Activated CD4-positive, alpha-beta T cell treated with anti-CD3 and anti-CD28 coated beads for 24 hours (primary cell): Measurements from ENCODE around the gene CLSTN2.

Experiments
- DNase-seq, 2 donors: peaks; one replicate each; pipeline ENCODE4 v3.0.0-alpha.2; 2020; ENCODE audit warnings: low read depth in 2 of 2

The CLSTN2 gene

DNA sequence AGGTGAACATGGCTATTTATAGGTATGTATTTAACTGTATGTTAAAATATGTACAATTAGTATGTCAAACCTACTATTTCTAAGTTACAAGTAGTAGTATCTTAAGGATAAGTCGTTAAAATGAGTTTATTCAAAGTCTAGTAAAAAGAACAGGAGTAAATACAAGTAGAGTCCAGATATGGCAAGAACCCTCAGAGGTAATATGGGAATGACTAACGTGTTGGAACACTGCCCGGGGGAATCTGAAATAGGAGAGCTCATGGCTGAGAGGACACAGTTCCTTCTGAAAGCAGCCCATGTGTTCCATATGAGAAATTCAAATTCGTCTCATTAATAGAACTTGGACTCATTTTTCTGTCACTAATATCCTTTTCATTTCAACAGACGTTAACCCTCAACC lies 158.8 kb downstream of the CLSTN2 start:
- DNase-seq = no peak

DNA sequence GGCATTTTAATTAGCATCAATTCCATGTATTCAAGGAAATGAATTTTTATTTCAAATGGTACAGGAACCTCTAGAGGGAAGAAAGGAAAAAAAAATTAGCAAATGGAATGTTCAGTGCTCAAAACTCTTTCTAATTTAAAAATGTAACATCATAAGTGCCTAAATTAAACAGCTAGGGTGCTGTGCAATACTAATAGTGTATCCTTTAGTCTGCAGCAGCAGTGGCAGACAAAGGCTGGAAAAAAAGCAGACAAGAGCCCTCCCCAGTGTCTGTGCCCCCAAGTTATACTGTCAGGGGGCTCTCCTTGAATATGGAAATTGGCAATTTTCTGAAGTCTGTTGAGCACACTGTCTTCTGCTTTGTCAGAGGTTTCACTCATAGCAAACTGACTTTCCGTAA lies 159.5 kb downstream of the CLSTN2 start:
- DNase-seq = no peak

DNA sequence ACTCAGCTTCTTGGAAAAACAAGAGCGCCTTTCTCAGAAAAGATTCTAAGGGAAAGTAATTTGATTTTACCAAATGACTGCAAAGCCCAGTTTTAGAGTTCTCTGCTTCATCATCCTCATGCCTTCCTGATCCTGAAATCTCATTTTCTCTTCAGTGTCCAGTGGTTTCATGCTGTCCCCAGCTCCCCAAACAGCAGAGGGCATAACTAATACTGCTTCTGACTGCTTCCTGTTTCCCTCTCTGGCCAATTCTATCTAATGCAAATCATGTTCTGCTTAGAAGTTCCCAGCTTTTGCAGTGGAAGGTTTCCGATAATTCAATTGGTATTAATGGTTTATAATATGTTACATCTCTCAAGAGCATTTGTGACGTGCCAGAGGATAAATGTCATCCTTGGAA lies 161.1 kb downstream of the CLSTN2 start:
- DNase-seq = no peak

DNA sequence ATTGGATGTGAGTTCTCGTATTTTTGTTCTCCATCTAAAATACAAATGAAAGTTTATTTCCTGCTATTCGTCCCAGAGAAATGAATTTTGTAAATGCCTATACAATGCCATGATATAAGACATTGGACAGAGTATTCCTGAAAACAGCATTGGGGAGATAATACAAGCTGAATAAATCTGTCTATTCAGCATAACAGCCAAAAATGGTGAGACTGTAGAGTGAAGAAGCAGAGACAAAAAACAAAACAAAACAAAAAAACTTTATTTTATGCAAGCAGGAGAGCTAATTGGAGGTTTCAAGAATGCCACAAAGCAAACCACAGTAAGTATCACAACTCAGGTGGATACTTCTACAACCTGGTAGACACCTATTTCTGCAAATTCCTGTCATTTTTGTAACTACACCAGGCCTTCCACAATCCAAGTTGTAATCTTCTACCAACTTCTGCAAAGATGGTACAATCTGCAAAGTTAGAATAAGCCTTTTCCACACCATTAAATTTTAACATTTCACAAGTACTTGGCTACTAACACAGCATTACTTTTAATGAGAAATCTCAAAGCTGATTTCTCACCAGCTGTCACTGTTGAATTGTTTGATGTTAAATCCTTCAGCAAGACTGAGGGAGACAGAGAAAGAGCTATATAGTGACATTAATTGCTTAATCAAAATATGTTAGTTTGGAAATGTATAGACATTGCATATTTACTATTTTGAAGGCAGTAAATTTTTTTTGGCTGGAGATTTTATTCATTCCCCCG lies 163.1 kb downstream of the CLSTN2 start:
- no peak for DNase-seq

DNA sequence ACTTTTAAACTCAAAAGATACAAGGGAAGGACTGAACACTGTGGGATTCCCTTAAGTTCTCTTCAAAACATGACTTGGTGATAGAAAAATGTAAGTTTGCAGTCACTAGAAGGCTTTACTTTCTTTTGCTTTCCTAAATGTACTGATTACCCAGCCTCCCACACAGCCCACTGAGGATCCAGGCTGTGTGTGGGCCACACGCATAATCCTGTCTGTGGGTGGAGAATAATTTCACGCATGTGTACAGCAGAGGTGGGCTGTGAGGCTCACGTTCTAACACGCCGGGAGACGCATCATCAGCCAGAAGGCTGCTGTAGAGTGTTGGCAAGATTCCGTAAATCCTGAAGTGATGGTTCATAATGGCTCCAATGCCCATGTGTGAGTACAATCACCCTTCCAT lies 165.5 kb downstream of the CLSTN2 start:
- no peak for DNase-seq

DNA sequence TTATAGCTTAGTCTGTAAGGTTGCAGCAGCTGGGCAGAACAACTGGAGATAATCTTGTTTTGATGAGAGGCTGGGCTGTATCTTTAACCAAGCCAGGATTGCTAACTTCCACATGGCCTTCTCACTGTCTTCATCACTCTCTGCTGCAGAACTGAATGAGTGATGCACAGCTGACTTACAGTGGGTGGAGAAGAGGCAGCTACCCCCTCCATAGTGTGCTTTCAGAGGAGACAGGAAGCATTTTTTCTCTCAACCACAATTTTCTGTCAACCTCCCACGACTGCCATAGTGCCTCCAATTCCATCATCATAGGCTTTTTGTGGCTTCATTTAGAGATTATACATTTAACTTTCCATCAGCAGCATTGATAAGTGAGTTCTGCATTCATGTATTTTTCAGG lies 168.2 kb downstream of the CLSTN2 start:
- DNase-seq = no peak

DNA sequence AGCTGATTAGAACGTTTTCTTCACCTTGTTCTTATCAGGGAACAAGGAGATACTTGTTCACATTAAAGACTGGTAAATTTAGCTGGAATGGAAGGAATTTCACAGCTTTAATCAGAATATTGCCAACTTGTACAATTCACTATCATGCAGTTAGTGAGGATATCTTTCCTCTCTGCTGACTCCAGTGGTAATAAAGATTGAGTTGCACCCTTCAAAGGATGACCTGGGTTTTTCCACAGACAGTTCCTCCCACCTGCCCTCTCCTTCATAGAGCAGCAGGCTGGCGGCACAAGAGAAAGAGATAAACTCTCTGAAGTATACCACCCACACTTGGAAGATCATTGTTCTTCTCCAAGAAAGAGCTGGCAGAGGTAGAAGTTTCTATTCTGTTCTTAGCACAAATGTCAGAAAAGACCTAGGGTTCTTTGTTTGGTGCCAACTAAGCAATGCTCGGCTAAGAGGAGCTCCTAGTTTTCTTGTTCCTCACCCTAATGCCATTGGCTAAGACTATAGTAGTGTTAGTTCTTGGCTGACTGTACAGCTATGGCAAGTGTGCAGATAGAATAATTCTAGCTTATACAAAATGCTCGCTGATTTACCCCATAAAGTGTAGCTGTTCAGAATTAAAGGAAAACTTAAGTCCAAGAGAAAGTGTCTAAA lies 169.1 kb downstream of the CLSTN2 start:
- DNase-seq = no peak

DNA sequence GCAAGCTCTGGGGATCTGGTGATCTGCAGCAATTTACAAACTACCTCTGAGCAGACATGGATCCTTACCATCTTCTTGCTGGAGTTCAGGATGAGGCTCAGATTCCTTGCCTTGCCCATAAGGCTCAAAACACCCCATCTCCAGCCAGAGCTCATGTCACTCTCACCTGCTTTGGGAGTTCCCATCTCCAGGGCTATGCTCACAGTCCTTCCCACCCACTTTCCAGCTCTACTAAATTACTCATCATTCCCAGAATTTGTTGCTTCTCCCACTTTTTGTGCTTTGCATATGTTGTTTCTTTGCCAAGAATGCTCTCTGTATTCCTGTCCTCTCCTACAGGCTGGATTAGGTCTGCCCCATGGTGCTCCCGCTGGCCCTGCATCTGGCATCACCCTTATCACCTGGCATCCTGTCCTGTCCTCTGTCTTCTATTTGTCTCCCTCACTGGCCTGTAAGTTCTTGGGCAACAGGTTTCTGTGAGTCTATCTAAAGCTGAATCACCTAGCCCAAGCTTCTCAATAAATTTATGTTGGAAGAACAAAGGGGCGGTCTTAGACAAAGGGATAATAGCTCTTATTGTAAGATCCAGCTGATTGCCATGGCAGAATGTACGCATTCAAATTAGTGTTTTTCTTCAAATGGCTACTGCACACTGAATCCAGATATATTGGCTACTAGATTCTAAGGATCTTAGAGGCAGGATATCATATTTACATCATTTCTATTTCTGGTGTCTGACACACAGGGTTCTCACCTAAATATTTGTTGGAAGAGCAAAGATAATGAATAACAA lies 179.2 kb downstream of the CLSTN2 start:
- no peak for DNase-seq

DNA sequence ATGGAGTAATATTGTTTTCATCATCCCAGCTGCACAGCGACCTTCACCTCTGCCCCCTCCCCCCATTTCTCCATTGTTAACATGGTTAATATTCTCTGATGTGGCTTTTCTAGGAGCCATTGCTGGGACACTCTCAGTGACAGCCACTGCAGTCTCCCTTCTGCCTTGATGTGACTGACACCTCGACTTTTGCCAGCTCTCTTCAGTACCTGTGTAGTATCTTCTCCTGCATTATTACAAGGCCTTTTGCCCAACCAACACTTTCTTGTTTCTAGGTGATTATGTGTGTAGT lies 179.8 kb downstream of the CLSTN2 start:
- DNase-seq = no peak

DNA sequence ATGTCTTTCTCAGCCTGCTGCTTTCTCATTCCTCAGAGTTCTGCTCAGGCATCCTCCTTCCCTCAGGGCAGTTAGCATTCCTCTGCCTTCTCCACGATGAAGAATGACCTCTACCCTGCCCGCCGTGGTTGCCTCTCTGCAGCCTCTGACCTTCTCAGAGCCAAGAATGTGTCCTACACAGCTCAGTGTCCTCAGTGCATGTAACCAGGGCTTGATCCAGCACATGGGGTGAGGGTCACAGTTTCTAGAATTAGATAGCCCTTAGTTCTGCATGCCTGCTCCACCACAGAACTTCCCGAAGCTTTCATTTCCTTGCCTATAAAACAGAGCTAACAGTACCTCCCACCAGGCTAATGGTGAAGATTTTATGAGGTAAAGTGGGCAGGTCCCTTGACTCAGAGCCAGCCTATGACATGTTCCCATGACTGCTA lies 182.1 kb downstream of the CLSTN2 start:
- no peak for DNase-seq

DNA sequence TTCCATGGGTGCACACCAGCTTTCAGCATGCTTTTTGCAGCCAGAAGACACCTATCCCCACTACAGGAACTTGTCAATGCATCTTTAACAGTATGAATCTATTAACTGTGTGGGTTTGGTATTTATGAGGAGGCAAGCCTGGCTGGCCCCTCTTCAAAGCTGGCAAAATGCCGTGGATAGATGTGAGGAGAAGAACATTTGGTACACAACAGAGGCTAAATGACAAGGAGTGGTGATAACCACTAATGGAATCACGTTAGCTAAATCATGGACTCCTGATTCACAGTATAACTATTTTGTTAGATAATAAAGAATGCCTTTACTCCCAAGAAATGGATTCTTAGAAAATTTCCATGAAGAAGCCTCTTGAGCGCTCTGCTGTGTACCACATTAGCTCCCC lies 187.2 kb downstream of the CLSTN2 start:
- no peak for DNase-seq

DNA sequence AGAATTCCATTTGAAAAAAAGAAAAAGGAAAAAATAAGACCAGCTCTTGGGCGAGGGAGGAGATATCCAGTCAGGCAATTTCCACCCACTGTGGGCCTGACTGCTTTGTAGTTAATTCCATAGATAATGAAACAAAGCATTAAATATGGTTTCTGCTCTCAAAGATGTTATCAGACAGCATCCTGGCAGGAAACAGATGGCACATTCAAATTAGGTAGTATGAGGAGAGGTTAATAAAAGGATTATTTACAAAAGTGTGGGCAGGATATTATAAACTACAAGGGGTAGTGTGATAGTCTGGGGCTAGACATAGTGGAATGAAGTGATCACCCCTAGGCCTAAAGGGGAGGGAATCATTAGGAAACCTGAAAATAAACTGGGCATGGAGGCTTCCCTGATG lies 193.2 kb downstream of the CLSTN2 start:
- no peak for DNase-seq

DNA sequence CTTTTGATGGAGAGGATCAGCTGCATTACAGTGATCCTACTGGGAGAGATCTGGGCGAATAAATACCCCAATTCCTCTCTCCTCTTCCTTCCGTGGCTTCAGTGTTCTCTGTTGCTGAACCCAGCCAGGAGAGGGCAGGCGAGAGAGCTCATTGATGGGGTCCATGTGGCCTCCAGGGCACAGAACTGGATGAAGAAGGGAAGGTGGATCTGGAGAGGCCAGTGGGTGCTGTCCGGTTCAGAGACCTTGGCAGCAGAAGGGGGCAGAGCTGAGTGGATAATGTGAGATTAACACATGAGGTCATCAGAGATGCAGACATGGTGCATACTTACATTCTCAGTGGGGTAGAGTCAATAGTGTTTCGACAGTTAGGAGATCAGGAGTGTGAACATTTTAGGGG lies 193.6 kb downstream of the CLSTN2 start:
- DNase-seq = no peak

DNA sequence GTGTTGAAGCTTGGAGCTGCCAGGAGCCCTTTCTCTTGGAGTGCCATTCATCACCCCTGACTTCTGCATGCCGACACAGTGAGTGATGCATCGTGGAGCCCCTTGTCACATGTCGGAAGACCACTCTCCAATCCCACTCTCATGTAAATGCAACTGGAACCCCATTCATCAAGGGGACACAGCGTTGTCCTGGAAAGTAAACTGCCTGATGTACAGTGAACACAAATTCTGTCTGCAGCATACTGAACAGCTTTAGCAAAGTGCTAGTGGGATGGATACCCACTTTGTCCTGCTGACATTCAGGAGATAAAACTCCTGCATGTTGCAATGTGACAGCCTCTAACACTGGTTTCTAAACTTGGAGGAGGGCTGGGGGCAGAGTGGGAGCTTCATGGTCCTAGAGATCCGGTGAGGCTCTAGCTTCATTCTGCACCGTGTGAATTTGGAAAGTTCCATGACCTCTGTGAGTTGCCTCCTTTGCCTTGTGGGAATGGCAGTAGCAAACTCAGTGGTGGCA lies 194.8 kb downstream of the CLSTN2 start:
- no peak for DNase-seq

DNA sequence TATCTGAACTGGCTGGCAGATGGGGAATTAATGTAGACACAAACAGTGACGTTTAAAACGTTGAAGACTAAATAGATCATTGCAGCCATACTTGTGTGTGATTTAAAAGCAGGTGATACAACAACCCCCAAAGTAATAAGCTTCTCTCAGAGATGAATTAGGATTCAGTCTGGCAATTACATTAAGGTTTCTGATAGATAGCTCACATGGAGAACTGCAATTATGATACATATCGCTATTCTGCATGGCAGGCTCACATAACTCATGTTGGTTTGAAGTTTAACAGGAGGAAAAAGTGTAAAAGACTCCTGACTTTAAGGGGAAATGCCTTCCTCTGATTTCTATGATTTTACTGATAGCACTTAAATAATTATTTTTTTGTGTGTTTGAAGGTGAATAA lies 196.9 kb downstream of the CLSTN2 start:
- no peak for DNase-seq

DNA sequence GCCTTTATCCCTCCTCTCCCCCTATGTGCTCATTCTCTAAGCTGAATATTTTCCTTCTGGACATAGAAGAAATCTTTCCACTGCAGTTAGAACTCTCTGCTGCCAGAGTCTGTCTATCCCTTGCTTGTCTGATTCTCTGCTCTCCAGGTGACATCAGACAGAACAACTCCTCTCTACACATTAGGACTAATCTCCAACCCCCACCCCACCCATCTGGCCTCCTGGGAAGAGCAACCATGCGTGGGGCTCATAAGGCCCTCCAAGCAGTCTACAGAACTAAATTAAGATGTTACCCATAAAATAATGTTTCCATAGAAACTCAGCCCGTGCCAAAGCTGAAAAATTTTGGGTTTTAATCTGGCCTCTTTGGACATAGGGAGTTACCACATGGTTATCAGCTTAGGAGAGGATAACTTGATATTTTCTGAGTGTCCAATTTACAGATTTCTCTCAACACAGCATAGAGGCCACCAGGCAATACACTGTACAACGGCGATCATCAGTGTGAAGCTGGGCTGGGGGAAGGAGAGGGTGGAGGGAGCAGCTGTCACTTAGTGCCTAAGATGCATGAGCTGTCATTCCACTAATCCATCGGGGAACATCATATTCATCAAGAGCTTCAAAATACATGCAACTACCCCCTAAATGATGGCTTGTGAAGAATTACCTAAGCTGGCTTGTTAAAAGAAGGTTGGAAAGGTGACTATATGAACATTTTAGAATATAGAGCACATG lies 199.4 kb downstream of the CLSTN2 start:
- no peak for DNase-seq

DNA sequence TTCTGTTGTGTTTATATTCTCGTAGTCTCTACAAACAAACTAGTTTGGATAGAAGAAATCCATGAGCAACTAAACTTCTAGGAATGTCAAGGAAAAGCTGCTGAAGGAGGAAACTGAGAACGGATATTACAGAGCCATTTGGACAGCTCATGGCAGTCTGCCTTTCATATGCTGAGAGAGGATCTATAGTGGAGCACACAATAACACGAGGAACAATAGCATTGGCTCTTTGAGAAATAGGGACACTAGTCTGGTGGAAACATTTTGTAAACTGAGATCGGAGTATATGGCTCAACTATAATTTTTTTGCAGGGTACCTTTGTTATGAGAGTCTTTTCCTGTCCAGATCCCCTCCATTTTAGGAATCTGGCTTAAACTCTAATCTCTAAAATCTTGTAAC lies 200.5 kb downstream of the CLSTN2 start:
- DNase-seq = no peak

DNA sequence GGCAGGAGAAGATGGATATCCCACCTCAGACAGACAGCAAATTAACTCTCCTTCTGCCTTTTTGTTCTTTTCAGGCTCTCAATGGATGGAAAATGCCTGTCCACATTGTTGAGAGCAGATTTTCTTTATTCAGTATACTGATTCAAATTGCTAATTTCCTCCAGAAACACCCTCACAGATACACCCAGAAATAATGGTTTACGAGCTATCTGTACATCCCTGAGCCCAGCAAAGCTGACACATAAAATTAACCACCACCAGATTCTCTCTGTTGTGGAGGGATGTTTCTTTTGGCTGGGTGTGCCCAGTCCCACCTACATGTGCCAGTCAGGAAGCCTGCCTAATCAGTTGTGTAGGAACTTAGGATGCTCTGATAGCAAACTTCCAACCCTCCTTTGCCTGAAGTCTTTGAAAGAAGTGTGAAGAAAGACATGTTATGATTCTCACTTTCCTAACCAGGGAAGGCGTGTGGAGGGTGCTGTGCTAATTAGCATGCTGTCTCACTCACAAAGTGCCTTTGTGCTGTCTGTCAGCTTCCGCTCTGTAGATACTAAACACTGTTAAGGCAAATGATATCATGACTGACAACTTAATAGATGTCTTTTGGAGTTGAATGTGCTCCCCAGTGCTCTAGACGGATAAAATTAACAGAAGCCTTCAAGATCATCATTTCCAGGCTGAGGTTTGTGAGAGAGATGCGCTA lies 208.5 kb downstream of the CLSTN2 start:
- DNase-seq = no peak

DNA sequence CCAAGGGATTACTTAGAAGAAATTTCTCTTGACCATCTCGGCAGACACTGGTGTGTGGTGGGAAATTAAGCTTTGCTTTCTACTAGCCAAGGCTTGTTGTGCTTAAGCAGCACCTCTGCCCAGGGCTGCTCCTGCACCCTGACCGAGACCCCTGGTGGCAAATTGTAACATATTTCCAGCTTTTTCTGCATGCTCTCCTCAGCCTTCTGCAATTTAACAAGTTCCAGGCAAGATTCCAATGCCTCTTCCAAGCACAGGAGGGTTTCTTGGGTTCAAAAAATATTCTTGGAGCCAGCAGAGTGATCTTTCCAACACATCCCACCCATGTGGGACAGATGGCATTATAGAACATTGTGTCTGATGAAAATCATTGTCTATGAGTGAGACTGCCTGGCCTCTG lies 210.5 kb downstream of the CLSTN2 start:
- no peak for DNase-seq

DNA sequence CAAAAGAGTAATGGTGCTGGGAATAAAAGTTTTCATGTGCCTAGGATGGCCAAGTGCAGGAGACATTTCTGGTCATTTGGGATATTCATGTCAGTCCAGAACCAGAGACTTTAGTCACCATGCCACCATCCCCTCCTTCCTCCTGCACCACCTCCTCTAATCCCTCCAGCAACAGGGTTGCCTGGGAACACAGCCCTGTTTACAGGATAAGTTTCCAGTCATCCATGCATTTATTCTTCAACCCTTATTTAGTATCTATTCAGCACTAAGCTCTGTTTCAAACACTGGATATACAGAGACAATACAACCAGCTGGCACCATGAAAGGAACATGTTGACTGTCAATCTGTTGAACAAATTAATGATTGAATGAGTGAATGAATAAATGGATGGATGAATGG lies 211.7 kb downstream of the CLSTN2 start:
- no peak for DNase-seq

DNA sequence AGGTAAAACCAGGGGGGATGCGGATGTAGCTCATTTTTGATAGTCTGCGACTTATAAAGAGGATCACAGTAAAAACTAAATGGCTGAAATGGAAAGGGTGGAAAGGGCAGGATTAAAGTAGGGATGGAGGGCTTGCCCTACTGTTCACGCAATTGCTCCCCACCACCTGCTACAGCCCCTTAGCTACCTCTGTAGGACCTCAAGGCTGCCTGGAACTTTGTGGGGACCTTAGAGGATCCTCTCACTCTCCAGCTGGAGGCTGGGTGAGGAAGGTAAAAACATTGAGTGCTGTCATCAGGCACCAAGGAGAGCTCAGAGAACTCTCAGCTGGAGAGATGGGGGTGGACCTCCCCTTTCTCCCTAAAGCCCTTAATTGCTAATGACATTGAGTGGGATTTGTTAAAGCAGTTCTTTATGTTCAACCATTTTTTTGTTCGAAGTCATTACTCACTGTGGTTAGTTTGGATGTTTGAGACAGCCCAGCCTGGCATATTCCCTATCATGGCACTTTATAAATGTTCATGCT lies 213.0 kb downstream of the CLSTN2 start:
- no peak for DNase-seq
